HL-60/S4 (cell line): ENCODE measurements around the gene FAM98C.

ENCODE experiments used
- in situ Hi-C: fragments of 300-500 bp; cut with MboI; formaldehyde crosslinking; loops from 2 replicates; pipeline ENCODE4 v1.14.3; 2022; ENCODE audit warnings: low sequenced_read_pairs

The FAM98C gene

DNA sequence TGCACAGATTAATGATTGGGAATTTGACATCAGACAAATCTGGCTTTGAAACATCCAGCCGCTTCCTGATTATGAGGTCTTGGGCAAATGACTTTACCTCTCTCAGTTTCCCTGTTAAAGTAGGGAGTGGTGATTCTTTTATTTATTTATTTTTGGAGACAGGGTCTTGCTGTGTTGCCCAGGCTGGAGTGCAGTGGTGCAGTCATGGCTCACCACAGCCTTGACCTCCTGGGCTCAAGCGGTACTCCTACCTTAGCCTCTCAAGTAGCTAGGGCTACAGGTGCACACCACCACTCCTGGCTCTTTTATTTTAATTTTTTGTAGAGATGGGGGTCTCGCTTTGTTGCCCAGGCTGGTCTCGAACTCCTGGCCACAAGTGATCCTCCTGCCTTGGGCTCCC is 25.8 kb upstream of the FAM98C start:
- in situ Hi-C loops: no loop called here

DNA sequence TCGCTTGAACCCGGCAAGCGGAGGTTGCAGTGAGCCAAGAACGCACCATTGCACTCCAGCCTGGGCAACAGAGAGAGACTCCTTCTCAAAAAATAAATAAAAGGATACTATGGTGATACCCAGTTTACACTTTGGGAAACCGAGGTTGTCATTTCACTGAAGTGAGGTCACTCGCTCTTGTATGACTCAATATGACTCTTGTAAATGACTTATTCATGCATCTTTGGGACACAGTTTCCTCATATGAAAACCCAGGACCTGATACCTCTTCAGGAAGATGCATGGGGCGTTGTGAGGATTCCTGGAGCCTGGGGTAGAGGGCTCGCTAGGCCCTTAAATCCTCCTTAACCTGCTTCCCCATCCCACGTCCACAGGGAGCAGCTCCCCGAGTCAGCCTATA is 24.0 kb upstream of the FAM98C start:
- in situ Hi-C loops: no loop called here

DNA sequence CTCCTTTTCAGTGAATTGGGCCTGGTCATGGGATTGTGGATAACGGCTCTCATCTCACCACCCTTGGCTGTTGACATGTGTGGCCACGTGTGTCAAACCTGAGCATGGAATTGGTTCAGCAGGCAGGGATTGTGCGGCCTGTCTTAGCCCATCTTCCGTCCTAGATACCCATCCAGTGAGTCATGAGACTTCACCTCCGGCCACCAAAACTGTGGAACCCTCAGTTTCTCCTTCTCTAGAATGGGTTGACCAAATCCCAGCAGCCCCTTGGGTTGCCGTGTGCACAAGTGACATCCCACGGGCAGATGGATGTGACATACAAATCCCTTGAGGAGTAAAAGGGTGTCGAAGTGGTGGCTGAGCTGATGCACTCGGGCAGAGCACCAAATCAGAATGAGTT is 21.8 kb upstream of the FAM98C start:
- in situ Hi-C loops: no loop called here

GRCh38 chr19:38383184-38383583 is 19.7 kb upstream of the FAM98C start:
- in situ Hi-C loops: no loop called here

- in situ Hi-C loops: no loop called here
Observed at GRCh38 chr19:38383743-38384142, 19.1 kb upstream of the FAM98C start.

GRCh38 chr19:38384209-38385027 is 18.5 kb upstream of the FAM98C start:
- in situ Hi-C loops: no loop called here

- in situ Hi-C loops: no loop called here
Observed at GRCh38 chr19:38385057-38385803, 17.7 kb upstream of the FAM98C start.

DNA sequence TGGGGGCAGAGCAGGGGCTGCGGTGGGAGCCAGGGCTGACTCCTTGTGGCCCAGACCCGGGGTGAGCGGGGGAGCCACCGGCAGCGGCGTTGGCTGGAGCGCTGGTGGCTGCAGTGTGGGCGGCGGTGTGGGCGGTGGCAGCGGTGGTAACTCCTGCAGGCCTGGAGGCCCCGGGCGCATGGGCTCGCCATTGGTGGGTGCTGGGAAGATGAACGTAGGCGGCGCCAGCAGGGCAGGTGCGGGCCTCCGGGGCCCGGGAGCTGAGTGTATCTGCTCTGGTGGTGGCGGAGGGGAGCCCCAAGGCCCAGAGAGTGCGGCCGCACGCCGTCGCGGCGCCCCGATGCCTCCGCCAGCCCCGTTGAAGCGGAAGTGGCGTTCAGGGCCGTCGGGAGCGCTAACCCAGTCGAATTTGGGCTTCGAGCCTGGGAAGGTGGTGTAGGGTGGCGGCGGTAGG is 17.1 kb upstream of the FAM98C start:
- in situ Hi-C loops: no loop called here

GRCh38 chr19:38386300-38386970 is 16.5 kb upstream of the FAM98C start:
- in situ Hi-C loops: no loop called here

DNA sequence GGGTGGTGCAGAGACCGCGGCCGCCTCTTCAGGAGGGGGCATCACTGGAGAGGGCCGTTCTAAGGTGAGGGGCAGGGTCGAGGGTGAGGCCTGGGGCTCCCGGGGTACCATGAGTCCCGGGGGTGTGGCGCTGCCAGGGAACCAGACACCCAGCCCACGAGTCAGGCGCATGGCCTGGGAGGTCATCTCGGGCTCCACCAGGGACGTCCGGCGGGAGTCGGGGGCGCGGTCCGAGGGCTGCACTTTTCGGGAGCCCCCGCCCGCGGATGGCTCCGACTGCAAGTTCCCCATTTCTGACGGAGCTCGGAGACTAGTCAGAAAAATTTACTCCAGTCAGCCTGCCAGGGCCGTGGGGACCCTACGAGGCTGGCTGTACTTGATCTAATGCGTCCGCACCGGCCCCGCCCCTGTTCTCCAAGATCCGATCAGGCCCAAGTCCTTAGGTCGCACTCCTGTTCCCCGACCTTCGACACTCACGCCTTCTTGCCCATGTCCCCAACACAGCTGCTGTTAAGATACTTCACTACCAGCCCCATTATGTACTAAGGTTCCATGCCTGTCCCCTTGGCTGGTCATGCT is 15.8 kb upstream of the FAM98C start:
- in situ Hi-C loops: no loop called here

DNA sequence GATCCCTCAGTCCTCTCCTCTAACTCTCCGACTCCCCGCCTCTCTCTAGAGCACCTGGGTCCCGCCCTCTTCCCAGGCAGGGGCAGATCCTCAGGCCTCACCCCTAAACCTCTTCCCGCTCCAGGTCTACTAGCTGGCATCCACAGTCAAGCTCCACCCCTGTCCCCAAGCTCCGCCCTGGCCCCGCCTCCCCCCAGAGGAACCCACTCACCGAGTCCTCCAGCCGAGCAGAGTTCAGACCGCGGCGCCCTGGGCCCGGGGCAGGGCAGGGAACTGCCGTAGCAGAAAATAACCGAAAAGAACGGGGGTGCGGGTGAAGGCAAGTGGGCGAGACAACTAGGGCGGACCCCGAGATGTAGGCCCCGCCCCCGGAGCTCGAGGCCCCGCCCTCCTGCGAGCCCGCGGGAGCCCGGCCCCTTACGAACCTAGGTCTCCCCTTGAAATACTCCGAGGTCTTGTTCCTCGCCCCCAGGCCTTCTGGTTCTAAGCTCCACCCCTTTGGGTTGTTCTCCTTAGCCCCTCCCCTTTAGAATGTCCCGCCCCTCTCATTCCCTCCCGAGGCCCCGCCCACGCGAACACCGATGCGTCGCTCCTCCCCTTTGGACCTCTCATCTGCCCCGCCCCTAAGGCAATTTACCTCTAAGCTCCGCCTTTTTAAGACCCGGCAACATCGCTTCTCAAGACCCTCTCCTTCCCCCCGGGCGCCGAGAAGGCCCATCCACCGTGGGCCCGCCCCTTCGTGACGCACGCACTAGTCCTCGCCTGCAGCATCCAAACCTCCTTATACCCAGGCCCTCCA is 15.1 kb upstream of the FAM98C start, which contains the start of gene GGN:
GGN (minus strand) TSS at position 485 of the 799 bp plus-strand sequence. CDS start 773 bp downstream, outside the sequence.
- in situ Hi-C loops: no loop called here

- in situ Hi-C loops: no loop called here
Observed at GRCh38 chr19:38388349-38389100, 14.4 kb upstream of the FAM98C start, which contains the start of gene SPRED3. TSS of gene SPRED3 (plus strand) at chr19:38388697. CDS start at chr19:38390303, 1,606 bp downstream.

- in situ Hi-C loops: no loop called here
Observed at GRCh38 chr19:38389101-38389925, 13.6 kb upstream of the FAM98C start.

- in situ Hi-C loops: no loop called here
Observed at GRCh38 chr19:38389957-38390924, 12.7 kb upstream of the FAM98C start.

GRCh38 chr19:38391911-38392464 is 10.9 kb upstream of the FAM98C start:
- in situ Hi-C loops: no loop called here

DNA sequence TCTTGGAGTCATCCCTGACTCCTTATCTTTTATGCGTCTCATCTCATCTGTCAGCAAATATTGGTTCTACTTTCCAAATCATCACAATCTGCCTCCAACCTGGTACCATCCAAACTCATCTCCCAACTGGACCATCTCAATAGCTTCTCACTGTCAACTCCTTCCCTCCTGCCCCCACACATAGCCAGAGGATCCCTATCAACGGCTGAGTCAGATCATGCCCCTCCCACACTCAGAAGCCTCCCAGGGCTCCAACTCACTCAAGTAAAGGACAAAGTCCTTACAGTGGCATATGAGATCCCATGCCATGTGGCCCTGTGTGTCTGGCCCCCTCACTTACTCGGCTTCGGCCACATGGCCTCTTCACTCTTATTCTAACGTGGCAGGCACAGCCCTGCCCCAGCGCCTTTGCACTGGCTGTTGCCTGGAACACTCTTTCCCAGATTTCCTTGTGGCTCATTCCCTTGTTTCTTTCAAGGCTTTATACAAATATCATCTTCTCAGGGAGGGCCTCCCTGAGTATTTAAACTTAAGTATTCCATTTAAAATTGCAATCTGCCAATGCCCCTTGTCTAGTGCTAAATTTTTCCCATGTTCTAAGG is 10.1 kb upstream of the FAM98C start:
- in situ Hi-C loops: no loop called here

- in situ Hi-C loops: no loop called here
Observed at GRCh38 chr19:38394488-38394887, 8.4 kb upstream of the FAM98C start.
